Dendritic cell treated with granulocyte-macrophage colony-stimulating factor and Interleukin-4, amounts not matched to agents 40 ng/mL and 50 ng/mL, for 4 days (primary cell): Measurements from ENCODE around the gene SPATA12.

Experiments used
- H3K27ac Mint-ChIP-seq: one replicate; pipeline ENCODE4 v1.8.0; 2022; ENCODE audit warnings: mild to moderate bottlenecking, mixed read lengths
- H3K27me3 Mint-ChIP-seq: one replicate; pipeline ENCODE4 v1.8.0; 2022; ENCODE audit warnings: mild to moderate bottlenecking, mixed read lengths
- H3K36me3 Mint-ChIP-seq: one replicate; pipeline ENCODE4 v1.8.0; 2022; ENCODE audit warnings: low read depth, mixed read lengths
- H3K4me1 Mint-ChIP-seq: one replicate; pipeline ENCODE4 v1.8.0; 2022; ENCODE audit warnings: low read depth, mixed read lengths
- H3K4me3 Mint-ChIP-seq: one replicate; pipeline ENCODE4 v1.8.0; 2022; ENCODE audit warnings: mild to moderate bottlenecking, moderate library complexity, mixed read lengths
- H3K9me3 Mint-ChIP-seq: one replicate; pipeline ENCODE4 v1.8.0; 2022; ENCODE audit warnings: mixed read lengths
- intact Hi-C: fragments of 100-400 bp; cut with micrococcal nuclease; formaldehyde crosslinking; loops from one replicate; pipeline ENCODE4 v1.15.0; 2022

Gene SPATA12

DNA sequence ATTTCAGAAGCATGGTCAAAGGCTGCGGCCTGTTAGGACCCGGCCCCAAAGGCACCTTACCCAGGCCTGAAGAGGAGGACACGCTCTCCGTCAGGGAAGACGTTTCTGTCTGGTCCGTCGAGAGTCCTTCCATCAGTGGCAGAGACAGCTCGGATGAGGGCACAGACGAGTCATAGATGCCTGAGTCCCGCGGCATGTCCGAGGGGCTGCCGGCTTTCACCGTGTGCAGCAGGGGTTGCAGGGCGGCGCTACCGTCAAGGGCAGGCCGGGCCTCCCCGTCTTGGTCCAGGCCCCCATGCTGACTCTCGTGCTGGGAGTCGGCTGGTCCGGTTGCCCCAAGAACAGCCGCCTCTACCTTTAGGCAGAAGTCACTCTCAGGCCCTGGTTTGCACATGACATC lies 37.1 kb downstream of the SPATA12 start:
- no peak overlapping the region for H3K4me3 Mint-ChIP-seq
- intact Hi-C loops, result loop anchor here (5.0 kb wide), 1 partner anchor 130 kb away; the partner anchor contains the start of gene APPL1

DNA sequence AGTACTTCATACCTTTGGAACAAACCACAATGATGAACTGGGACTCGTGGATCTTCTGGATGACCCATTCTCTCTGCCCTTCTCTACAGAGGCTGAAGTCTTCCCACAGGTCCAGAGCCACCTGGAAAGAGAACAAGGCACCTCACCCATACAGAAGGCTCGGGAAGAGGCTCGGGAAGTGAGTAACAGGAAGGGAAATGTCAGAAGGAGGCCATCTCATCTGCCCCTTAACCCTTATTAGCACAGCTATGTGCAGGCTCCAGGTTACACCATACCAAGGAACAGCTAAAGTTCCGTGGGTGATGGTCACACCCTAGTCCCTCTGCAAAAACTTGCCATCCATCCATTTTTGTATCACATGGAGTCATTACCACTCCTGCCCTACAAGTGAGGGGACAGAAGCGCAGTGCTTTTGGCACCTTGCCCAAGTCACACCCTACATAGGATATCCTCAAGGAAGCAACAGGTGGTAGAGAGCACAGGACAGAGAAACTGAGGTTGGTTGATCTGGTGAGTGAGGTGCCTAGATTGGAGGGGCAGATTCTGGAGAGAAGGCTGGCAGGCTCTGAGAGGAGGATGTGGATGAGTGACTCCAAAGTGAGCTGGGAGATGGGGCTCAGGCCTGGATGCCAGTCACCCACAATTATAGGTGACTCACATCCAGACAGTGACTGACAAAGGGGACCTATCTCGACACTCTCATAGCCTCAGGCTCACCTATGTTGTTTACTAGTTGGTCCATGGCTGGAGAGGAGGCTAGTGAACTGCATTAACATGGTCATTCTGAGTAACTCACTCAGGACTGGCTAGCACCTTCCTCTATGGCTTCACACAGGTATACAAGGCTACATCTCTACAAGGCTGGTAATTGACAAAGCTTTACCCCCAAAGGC lies 38.2 kb downstream of the SPATA12 start:
- peaks cover 5% of the 10 kb centered on the region for H3K27me3 Mint-ChIP-seq
- H3K4me3 Mint-ChIP-seq, result no peak overlapping the region
- no peak overlapping the region for H3K27ac Mint-ChIP-seq
- H3K36me3 Mint-ChIP-seq, result no peaks in the 10 kb centered on the region
- H3K4me1 Mint-ChIP-seq, result peaks cover 15% of the 10 kb centered on the region
- H3K9me3 Mint-ChIP-seq, result no peaks in the 10 kb centered on the region
- intact Hi-C loops, result loop anchor here (5.0 kb wide), 1 partner anchor 129 kb away; the partner anchor contains the start of gene APPL1

More for the DNA sequence above, 37.1 kb downstream of the SPATA12 start:
- Mint-ChIP-seq H3K27ac (no peak overlapping the region), H3K4me1 (peaks cover 19% of the 10 kb centered on the region), H3K36me3 (no peaks in the 10 kb centered on the region), H3K27me3 (peaks cover 5% of the 10 kb centered on the region), H3K9me3 (no peaks in the 10 kb centered on the region)

DNA sequence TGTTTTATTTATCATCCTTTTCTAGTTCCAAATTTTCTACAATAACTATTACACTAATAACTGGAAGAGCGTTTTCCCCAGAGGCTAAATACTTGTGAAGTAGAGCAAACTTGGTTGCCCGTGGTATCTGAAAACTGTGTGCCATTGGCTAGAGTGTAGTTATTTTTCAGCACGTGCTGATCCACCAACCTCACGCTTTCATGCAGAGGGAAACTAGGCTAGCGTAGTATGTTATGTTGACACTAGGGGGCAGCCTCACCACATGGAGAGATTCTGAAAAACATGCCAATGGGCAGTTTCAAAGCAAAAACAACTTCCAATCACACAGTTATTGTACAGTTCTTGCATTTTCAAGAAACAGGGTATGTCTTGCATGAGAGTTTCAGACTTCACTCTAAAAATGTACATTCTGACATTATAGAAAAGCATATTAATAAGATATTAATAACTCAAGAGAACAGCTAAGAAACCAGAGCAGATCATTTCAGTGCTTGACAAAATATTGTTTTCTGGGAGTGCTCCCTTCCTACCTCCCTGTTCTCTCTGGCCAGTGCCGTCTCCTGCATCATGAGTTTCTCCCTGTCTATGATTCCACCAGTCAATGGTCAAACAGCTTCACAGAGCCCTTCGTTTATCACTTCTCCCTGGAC lies 39.7 kb downstream of the SPATA12 start:
- no peaks in the 10 kb centered on the region for H3K9me3 Mint-ChIP-seq
- H3K27ac Mint-ChIP-seq, result no peak overlapping the region
- H3K36me3 Mint-ChIP-seq, result no peaks in the 10 kb centered on the region
- H3K27me3 Mint-ChIP-seq, result peaks cover 5% of the 10 kb centered on the region
- H3K4me3 Mint-ChIP-seq, result no peak overlapping the region
- peaks cover 5% of the 10 kb centered on the region for H3K4me1 Mint-ChIP-seq
- intact Hi-C loops, result no loop called here

DNA sequence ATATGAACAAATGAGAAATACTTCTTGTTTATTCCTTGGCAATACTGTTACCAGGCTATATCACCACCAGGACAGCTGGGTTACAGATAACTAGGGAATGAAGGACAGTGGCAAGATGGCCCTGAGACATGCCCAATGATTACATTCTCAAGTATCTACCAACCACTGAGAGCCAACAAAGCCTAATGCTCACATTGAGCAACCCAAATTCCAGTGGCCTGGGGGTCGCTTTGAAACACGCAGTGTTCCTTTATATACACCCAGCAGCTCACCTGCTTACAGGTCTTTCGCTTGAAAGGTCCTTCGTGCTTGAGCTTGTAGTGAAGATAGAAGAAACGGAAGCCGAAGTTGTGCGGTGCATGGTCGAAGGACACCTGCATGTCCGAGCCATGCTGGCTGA lies 45.1 kb downstream of the SPATA12 start:
- H3K27me3 Mint-ChIP-seq, result peaks cover 3% of the 10 kb centered on the region
- H3K4me3 Mint-ChIP-seq, result no peak overlapping the region
- intact Hi-C loops, result no loop called here
- no peaks in the 10 kb centered on the region for H3K36me3 Mint-ChIP-seq
- no peak overlapping the region for H3K27ac Mint-ChIP-seq
- peaks cover 3% of the 10 kb centered on the region for H3K4me1 Mint-ChIP-seq
- H3K9me3 Mint-ChIP-seq, result no peaks in the 10 kb centered on the region

GRCh38 chr3:57108684-57109083 lies 48.2 kb downstream of the SPATA12 start:
- no peaks in the 10 kb centered on the region for H3K9me3 Mint-ChIP-seq
- H3K27ac Mint-ChIP-seq, result no peak overlapping the region
- intact Hi-C loops, result no loop called here
- no peak overlapping the region for H3K4me3 Mint-ChIP-seq
- H3K36me3 Mint-ChIP-seq, result no peaks in the 10 kb centered on the region
- H3K27me3 Mint-ChIP-seq, result no peaks in the 10 kb centered on the region
- H3K4me1 Mint-ChIP-seq, result no peaks in the 10 kb centered on the region

GRCh38 chr3:57109437-57110199 lies 49.2 kb downstream of the SPATA12 start:
- Mint-ChIP-seq H3K36me3 (no peaks in the 10 kb centered on the region), H3K9me3 (no peaks in the 10 kb centered on the region), H3K27me3 (no peaks in the 10 kb centered on the region), H3K27ac (no peak overlapping the region), H3K4me1 (no peaks in the 10 kb centered on the region), H3K4me3 (no peak overlapping the region)
- intact Hi-C loops, result no loop called here

DNA sequence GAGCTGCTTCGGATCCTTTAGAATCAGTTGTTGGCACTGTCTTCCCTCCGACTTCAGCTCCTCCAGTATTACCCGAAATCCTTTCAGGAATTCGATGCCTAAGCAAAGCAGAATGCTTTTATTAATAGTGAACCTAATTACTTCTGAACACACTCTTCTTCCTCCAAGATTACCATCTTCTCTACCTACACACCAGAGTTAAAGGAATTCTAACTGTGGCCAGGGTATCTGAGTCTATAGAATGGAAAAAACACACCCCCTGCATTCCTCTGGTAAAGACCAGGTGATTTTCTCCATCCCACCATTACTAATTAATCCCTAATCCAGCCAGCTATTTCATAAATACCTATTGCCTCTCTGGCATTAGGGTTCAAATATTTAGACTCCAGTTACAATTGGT lies 49.8 kb downstream of the SPATA12 start:
- H3K27me3 Mint-ChIP-seq, result no peaks in the 10 kb centered on the region
- intact Hi-C loops, result no loop called here

DNA sequence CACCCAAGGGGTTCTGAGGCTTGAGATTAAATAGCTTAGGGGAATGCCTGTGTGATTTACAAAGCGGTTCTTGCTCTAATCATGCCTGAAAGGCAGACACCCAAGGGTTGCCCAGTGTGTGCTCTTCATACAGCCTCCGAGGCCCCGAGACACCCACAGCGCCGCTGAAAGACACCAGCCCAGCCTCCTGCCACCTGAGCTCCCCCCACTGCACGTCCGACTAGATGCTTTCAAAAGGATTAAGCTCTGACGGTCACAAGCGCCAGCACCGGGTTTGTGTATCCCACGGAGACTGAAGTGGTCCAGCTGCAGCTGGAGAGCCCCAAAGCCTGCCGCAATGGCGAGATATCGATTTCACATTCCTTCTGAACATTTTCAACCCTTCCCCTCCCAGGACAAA lies 50.3 kb downstream of the SPATA12 start:
- Mint-ChIP-seq H3K4me1 (no peaks in the 10 kb centered on the region), H3K36me3 (no peaks in the 10 kb centered on the region), H3K9me3 (no peaks in the 10 kb centered on the region), H3K27ac (no peak overlapping the region), H3K27me3 (no peaks in the 10 kb centered on the region), H3K4me3 (no peak overlapping the region)
- intact Hi-C loops, result no loop called here

More for the DNA sequence above, 49.8 kb downstream of the SPATA12 start:
- Mint-ChIP-seq H3K27ac (no peak overlapping the region), H3K4me3 (no peak overlapping the region), H3K9me3 (no peaks in the 10 kb centered on the region), H3K36me3 (no peaks in the 10 kb centered on the region), H3K4me1 (no peaks in the 10 kb centered on the region)

DNA sequence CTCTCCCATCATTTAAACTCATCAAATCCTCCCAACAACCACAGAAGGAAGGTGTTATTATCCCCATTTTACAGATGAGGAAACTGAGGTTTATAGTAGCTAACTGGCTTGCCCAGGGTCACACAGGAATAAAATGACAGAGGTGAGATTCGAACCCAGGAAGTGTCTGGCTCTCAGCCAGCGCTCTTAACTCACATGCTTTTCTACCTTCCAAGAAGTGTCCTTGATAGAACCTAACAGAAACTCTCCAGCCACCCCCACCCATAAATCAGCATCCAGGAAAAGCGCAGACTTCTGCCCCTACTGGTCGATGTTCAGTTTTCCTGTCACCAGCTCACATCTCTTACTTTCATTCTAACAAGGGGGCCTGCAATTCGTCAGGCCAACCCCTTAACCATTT lies 51.7 kb downstream of the SPATA12 start:
- Mint-ChIP-seq H3K27ac (no peak overlapping the region), H3K9me3 (no peaks in the 10 kb centered on the region), H3K4me3 (no peak overlapping the region)

GRCh38 chr3:57116501-57116900 lies 56.0 kb downstream of the SPATA12 start:
- Mint-ChIP-seq H3K4me3 (no peak overlapping the region), H3K36me3 (no peaks in the 10 kb centered on the region), H3K27ac (no peak overlapping the region), H3K9me3 (no peaks in the 10 kb centered on the region), H3K27me3 (peaks cover 1% of the 10 kb centered on the region), H3K4me1 (no peaks in the 10 kb centered on the region)
- intact Hi-C loops, result no loop called here

More for the DNA sequence above, 51.7 kb downstream of the SPATA12 start:
- Mint-ChIP-seq H3K27me3 (no peaks in the 10 kb centered on the region), H3K4me1 (no peaks in the 10 kb centered on the region), H3K36me3 (no peaks in the 10 kb centered on the region)
- intact Hi-C loops, result no loop called here

GRCh38 chr3:57118254-57118653 lies 57.8 kb downstream of the SPATA12 start:
- Mint-ChIP-seq H3K36me3 (no peaks in the 10 kb centered on the region), H3K4me1 (no peaks in the 10 kb centered on the region), H3K4me3 (no peak overlapping the region), H3K9me3 (no peaks in the 10 kb centered on the region), H3K27me3 (peaks cover 3% of the 10 kb centered on the region), H3K27ac (no peak overlapping the region)
- intact Hi-C loops, result no loop called here

- Mint-ChIP-seq H3K4me3 (no peak overlapping the region), H3K36me3 (no peaks in the 10 kb centered on the region), H3K27ac (no peak overlapping the region), H3K9me3 (no peaks in the 10 kb centered on the region), H3K4me1 (no peaks in the 10 kb centered on the region), H3K27me3 (peaks cover 3% of the 10 kb centered on the region)
- intact Hi-C loops, result no loop called here
Observed at GRCh38 chr3:57120040-57120439, 59.6 kb downstream of the SPATA12 start.

DNA sequence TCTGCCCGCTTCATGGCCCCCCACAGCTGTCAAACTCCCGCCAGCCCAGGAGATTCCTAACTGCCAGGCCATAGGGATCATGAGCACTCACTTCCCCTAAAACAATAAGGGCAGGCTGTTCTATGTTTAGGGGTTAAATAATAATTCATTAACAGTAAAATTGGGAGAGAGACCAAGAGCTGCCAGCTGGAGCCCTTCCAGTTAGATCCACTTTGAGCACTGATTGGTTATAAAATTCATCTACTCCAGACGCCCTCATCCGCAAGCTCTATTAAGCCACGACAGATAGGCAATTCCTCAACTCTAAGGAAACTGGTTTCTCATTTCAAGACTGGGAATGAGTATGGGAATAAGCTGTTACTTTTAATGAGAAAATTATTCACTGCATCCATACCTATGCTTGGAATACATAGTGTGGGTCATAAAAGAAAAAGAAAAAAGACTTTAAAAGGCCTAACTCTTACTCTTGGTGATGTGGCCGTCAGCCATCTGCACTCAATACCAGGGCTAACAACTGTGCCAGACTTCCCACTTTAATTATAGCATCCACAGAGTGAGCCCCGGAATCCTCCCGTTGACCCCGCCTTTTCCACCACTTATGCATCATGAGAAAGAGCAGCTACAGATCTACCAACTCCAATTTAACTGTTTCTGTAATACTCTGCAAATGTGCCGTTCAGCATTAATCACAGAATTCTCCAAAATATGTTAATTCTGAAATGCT lies 60.1 kb downstream of the SPATA12 start:
- H3K36me3 Mint-ChIP-seq, result no peaks in the 10 kb centered on the region

More for the DNA sequence above, 60.1 kb downstream of the SPATA12 start:
- H3K9me3 Mint-ChIP-seq, result no peaks in the 10 kb centered on the region
- no peak overlapping the region for H3K4me3 Mint-ChIP-seq
- no peaks in the 10 kb centered on the region for H3K4me1 Mint-ChIP-seq
- peaks cover 5% of the 10 kb centered on the region for H3K27me3 Mint-ChIP-seq
- intact Hi-C loops, result no loop called here
- no peak overlapping the region for H3K27ac Mint-ChIP-seq
